HG03175 (cell line): Measurements from ENCODE around the gene SUSD4.
A peak's percentile ranks its signal among the peaks of the same experiment; 100 is the strongest.

ENCODE experiments used
- ATAC-seq: cut with Tn5 transposase; IDR thresholded peaks from one replicate; pipeline ENCODE4 v1.9.1; 2021; ENCODE audit warnings: mild to moderate bottlenecking, moderate library complexity; ENCODE audit not compliant: unreplicated experiment

The SUSD4 gene

GRCh38 chr1:223197923-223198627 lies 165.9 kb downstream of the SUSD4 start:
- ATAC-seq = no peak

GRCh38 chr1:223189903-223190724 lies 173.9 kb downstream of the SUSD4 start:
- ATAC-seq = peak; percentile 67

- ATAC-seq = no peak
Observed at GRCh38 chr1:223189525-223189902, 174.5 kb downstream of the SUSD4 start.

GRCh38 chr1:223188618-223189356 lies 175.2 kb downstream of the SUSD4 start:
- no peak for ATAC-seq

- no peak for ATAC-seq
Observed at GRCh38 chr1:223186800-223187199, 177.2 kb downstream of the SUSD4 start.

GRCh38 chr1:223183268-223183862 lies 180.6 kb downstream of the SUSD4 start:
- ATAC-seq = no peak

- no peak for ATAC-seq
Observed at GRCh38 chr1:223180731-223181321, 183.2 kb downstream of the SUSD4 start.

- ATAC-seq = no peak
Observed at GRCh38 chr1:223179786-223180185, 184.2 kb downstream of the SUSD4 start.

- ATAC-seq = no peak
Observed at GRCh38 chr1:223179280-223179679, 184.7 kb downstream of the SUSD4 start.

- ATAC-seq = no peak
Observed at GRCh38 chr1:223177681-223178080, 186.3 kb downstream of the SUSD4 start.

GRCh38 chr1:223176437-223176836 lies 187.5 kb downstream of the SUSD4 start:
- ATAC-seq = no peak

GRCh38 chr1:223175633-223176032 lies 188.3 kb downstream of the SUSD4 start:
- ATAC-seq = no peak

GRCh38 chr1:223175032-223175431 lies 188.9 kb downstream of the SUSD4 start:
- ATAC-seq = no peak
